ENCODE results near the gene STARD5.

STARD5 gene

GRCh38 chr15:81327516-81327915 lies 3.6 kb upstream of the STARD5 start:
- no peak overlapping the region for H3K27ac ChIP-seq (ENCODE audit: low read depth, low read length)
- H3K4me2 ChIP-seq (ENCODE audit: low read length) = no peak overlapping the region

GRCh38 chr15:81326466-81327212 lies 2.7 kb upstream of the STARD5 start:
- no peak overlapping the region for H3K4me2 ChIP-seq (ENCODE audit: low read length)

More at GRCh38 chr15:81327516-81327915, 3.6 kb upstream of the STARD5 start:
- Histone ChIP-seq H3K4me1 (ENCODE audit: control insufficient read depth, low read length) (peaks cover 19% of the 10 kb centered on the region), H3F3A (ENCODE audit: control insufficient read depth, insufficient read depth) (no peaks in the 10 kb centered on the region), H3K9me2 (replicated peaks; ENCODE audit: control insufficient read depth, low read length) (no peaks in the 10 kb centered on the region), H4K20me1 (ENCODE audit: control insufficient read depth, insufficient read depth, low read depth, low read length) (no peaks in the 10 kb centered on the region), H3K9me3 (ENCODE audit: control insufficient read depth, insufficient read depth, low read length) (no peaks in the 10 kb centered on the region), H3K79me2 (ENCODE audit: control insufficient read depth, low read length) (no peaks in the 10 kb centered on the region), H3K27me3 (ENCODE audit: control insufficient read depth, low read length) (no peaks in the 10 kb centered on the region), H3K4me3 (ENCODE audit: low read length) (no peak overlapping the region), H3K36me3 (ENCODE audit: control insufficient read depth, low read length) (no peaks in the 10 kb centered on the region)
- TF ChIP-seq CTCF (IDR thresholded peaks at IDR 0.05; ENCODE audit: low read depth, low read length, poor library complexity, severe bottlenecking) (no peak), EZH2phosphoT487 (IDR thresholded peaks at IDR 0.05; ENCODE audit: borderline replicate concordance, low read length) (no peak)

GRCh38 chr15:81323559-81323943 lies 390 bp downstream of the STARD5 start:
- H3F3A ChIP-seq (ENCODE audit: control insufficient read depth, insufficient read depth) = no peaks in the 10 kb centered on the region
- H4K20me1 ChIP-seq (ENCODE audit: control insufficient read depth, insufficient read depth, low read depth, low read length) = no peaks in the 10 kb centered on the region
- H3K27ac ChIP-seq (ENCODE audit: low read depth, low read length) = no peak overlapping the region
- H3K4me1 ChIP-seq (ENCODE audit: control insufficient read depth, low read length) = peaks cover 20% of the 10 kb centered on the region
- H3K4me2 ChIP-seq (ENCODE audit: low read length) = peak overlapping the region; percentile 82
- no peaks in the 10 kb centered on the region for H3K79me2 ChIP-seq (ENCODE audit: control insufficient read depth, low read length)
- H3K4me3 ChIP-seq (ENCODE audit: low read length) = peak overlapping the region; percentile 85
- TF ChIP-seq EZH2phosphoT487 (IDR thresholded peaks at IDR 0.05; ENCODE audit: borderline replicate concordance, low read length) (no peak), CTCF (IDR thresholded peaks at IDR 0.05; ENCODE audit: low read depth, low read length, poor library complexity, severe bottlenecking) (no peak)
- H3K27me3 ChIP-seq (ENCODE audit: control insufficient read depth, low read length) = no peaks in the 10 kb centered on the region
- peaks cover 9% of the 10 kb centered on the region for H3K36me3 ChIP-seq (ENCODE audit: control insufficient read depth, low read length)
- no peaks in the 10 kb centered on the region for H3K9me2 ChIP-seq (replicated peaks; ENCODE audit: control insufficient read depth, low read length)
- no peaks in the 10 kb centered on the region for H3K9me3 ChIP-seq (ENCODE audit: control insufficient read depth, insufficient read depth, low read length)

More at GRCh38 chr15:81326466-81327212, 2.7 kb upstream of the STARD5 start:
- Histone ChIP-seq H3K27me3 (ENCODE audit: control insufficient read depth, low read length) (no peaks in the 10 kb centered on the region), H3K9me3 (ENCODE audit: control insufficient read depth, insufficient read depth, low read length) (no peaks in the 10 kb centered on the region), H3K79me2 (ENCODE audit: control insufficient read depth, low read length) (no peaks in the 10 kb centered on the region), H3K4me3 (ENCODE audit: low read length) (no peak overlapping the region), H3K9me2 (replicated peaks; ENCODE audit: control insufficient read depth, low read length) (no peaks in the 10 kb centered on the region), H3K27ac (ENCODE audit: low read depth, low read length) (no peak overlapping the region), H4K20me1 (ENCODE audit: control insufficient read depth, insufficient read depth, low read depth, low read length) (no peaks in the 10 kb centered on the region), H3F3A (ENCODE audit: control insufficient read depth, insufficient read depth) (no peaks in the 10 kb centered on the region), H3K4me1 (ENCODE audit: control insufficient read depth, low read length) (peaks cover 19% of the 10 kb centered on the region), H3K36me3 (ENCODE audit: control insufficient read depth, low read length) (no peaks in the 10 kb centered on the region)
- TF ChIP-seq EZH2phosphoT487 (IDR thresholded peaks at IDR 0.05; ENCODE audit: borderline replicate concordance, low read length) = no peak
- no peak for TF ChIP-seq CTCF (IDR thresholded peaks at IDR 0.05; ENCODE audit: low read depth, low read length, poor library complexity, severe bottlenecking)

Measured in DOHH2 (cell line).